DND-41 (cell line): Measurements from ENCODE around the gene RSPRY1.
"Not testable (repeated sequence)": the region's sequence is repeated elsewhere in the genome, so short reads cannot be mapped to it uniquely, and the experiment has no call there.

Source experiments
- ATAC-seq: fragments of 200-7000 bp; cut with Tn5 transposase; 3 replicates; pipeline ENCODE4 v1.9.1; 2021; ENCODE audit warnings: low read depth; ENCODE audit not compliant: insufficient read depth
- DNase-seq: peaks from one replicate; pipeline ENCODE4 v3.0.0-alpha.2; 2020
- H2AFZ ChIP-seq: 2 replicates; pipeline ENCODE4 v1.6.0; 2012; ENCODE audit warnings: low read depth, low read length
- H3K27ac ChIP-seq: 2 replicates; pipeline ENCODE4 v1.5.1; 2012; ENCODE audit warnings: low read length, inconsistent platforms
- H3K27me3 ChIP-seq: fragments of 200-600 bp; sonication (generic); 2 replicates; pipeline ENCODE4 v1.6.0; 2012; ENCODE audit warnings: low read length, mild to moderate bottlenecking, inconsistent platforms; ENCODE audit not compliant: insufficient read depth, poor library complexity
- H3K36me3 ChIP-seq: 2 replicates; pipeline ENCODE4 v1.5.1; 2012; ENCODE audit warnings: low read length, inconsistent platforms; ENCODE audit not compliant: insufficient read depth
- H3K4me1 ChIP-seq: 2 replicates; pipeline ENCODE4 v1.5.1; 2012; ENCODE audit warnings: mild to moderate bottlenecking, low read length; ENCODE audit not compliant: insufficient read depth
- H3K4me2 ChIP-seq: 2 replicates; pipeline ENCODE4 v1.6.0; 2012; ENCODE audit warnings: mild to moderate bottlenecking, moderate library complexity, low read length, inconsistent platforms; ENCODE audit not compliant: insufficient read depth
- H3K4me3 ChIP-seq, 2 experiments: fragments of 200-600 bp in 1 of 2; shearing (Covaris generic) in 1 of 2; 2 replicates each; pipeline ENCODE4 v1.5.1; 2012 to 2016; ENCODE audit warnings: inconsistent platforms in 2 of 2, low read length in 2 of 2, mild to moderate bottlenecking in 2 of 2, low read depth in 1 of 2, moderate library complexity in 1 of 2
- H3K79me2 ChIP-seq: 2 replicates; pipeline ENCODE4 v1.6.0; 2012; ENCODE audit warnings: low read length, inconsistent platforms; ENCODE audit not compliant: insufficient read depth
- H3K9ac ChIP-seq: 2 replicates; pipeline ENCODE4 v1.6.0; 2012; ENCODE audit warnings: low read depth, mild to moderate bottlenecking, inconsistent platforms, low read length, moderate library complexity
- H3K9me3 ChIP-seq: 2 replicates; pipeline ENCODE4 v1.5.1; 2012; ENCODE audit warnings: low read length, moderate library complexity, mild to moderate bottlenecking, inconsistent platforms; ENCODE audit not compliant: insufficient read depth, severe bottlenecking
- H4K20me1 ChIP-seq: 2 replicates; pipeline ENCODE4 v1.6.0; 2012; ENCODE audit warnings: low read length; ENCODE audit not compliant: insufficient read depth
- CTCF ChIP-seq: IDR thresholded peaks from 2 replicates; pipeline ENCODE4 v1.5.1; 2012; ENCODE audit warnings: borderline replicate concordance, low read length, moderate library complexity, mild to moderate bottlenecking; ENCODE audit not compliant: poor library complexity, severe bottlenecking; ENCODE audit errors: extremely low read depth
- EZH2 ChIP-seq: IDR thresholded peaks from 3 replicates; pipeline ENCODE4 v1.6.1; 2012; ENCODE audit warnings: borderline replicate concordance, low read depth, mild to moderate bottlenecking, moderate library complexity, low read length, inconsistent platforms; ENCODE audit not compliant: severe bottlenecking

RSPRY1 gene

GRCh38 chr16:57265850-57266530, 79.9 kb downstream of the RSPRY1 start:
- H3K4me3 ChIP-seq, result no peak overlapping the region
- peak overlapping the region; percentile 43; the same call in 1 of the 2 replicates for H2AFZ ChIP-seq
- no peaks in the 10 kb centered on the region for H4K20me1 ChIP-seq
- peaks cover 21% of the 10 kb centered on the region for H3K4me1 ChIP-seq
- peak overlapping the region; percentile 2; the same call in 1 of the 2 replicates for H3K4me2 ChIP-seq
- peak overlapping the region; percentile 56 for H3K27ac ChIP-seq
- 0 out of 2 replicates have a peak overlapping the region, but pooled peaks have one; percentile 12 for H3K9ac ChIP-seq
- H3K9me3 ChIP-seq, result no peaks in the 10 kb centered on the region
- no peaks in the 10 kb centered on the region for H3K36me3 ChIP-seq
- H3K27me3 ChIP-seq, result no peaks in the 10 kb centered on the region
- no peaks in the 10 kb centered on the region for H3K79me2 ChIP-seq
- TF ChIP-seq CTCF (no peak), EZH2 (no peak)
- DNase-seq, result no peak
- no peak for ATAC-seq

GRCh38 chr16:57266531-57267260, 80.6 kb downstream of the RSPRY1 start:
- H3K27ac ChIP-seq, result peak overlapping the region; percentile 56
- no peaks in the 10 kb centered on the region for H3K27me3 ChIP-seq
- no peaks in the 10 kb centered on the region for H3K36me3 ChIP-seq
- H3K4me3 ChIP-seq, result no peak overlapping the region
- ATAC-seq (peak; percentile 94), DNase-seq (peak; percentile 62)
- H2AFZ ChIP-seq, result peak overlapping the region; percentile 43; the same call in 1 of the 2 replicates
- no peaks in the 10 kb centered on the region for H3K79me2 ChIP-seq
- H3K9ac ChIP-seq, result 0 out of 2 replicates have a peak overlapping the region, but pooled peaks have one; percentile 12
- H4K20me1 ChIP-seq, result no peaks in the 10 kb centered on the region
- H3K4me1 ChIP-seq, result peaks cover 21% of the 10 kb centered on the region
- TF ChIP-seq CTCF (no peak), EZH2 (no peak)
- no peaks in the 10 kb centered on the region for H3K9me3 ChIP-seq
- peak overlapping the region; percentile 2 for H3K4me2 ChIP-seq

GRCh38 chr16:57267343-57267742, 81.2 kb downstream of the RSPRY1 start:
- H3K9me3 ChIP-seq, H3K4me3 ChIP-seq, H2AFZ ChIP-seq, H3K9ac ChIP-seq, H4K20me1 ChIP-seq, DNase-seq, ATAC-seq, H3K79me2 ChIP-seq, H3K36me3 ChIP-seq, H3K4me2 ChIP-seq, H3K27me3 ChIP-seq: not testable (repeated sequence)
- peaks cover 21% of the 10 kb centered on the region for H3K4me1 ChIP-seq
- H3K27ac ChIP-seq, result peak overlapping the region; percentile 29
